ENCODE measurements around the gene ARHGAP20.

ARHGAP20 gene

DNA sequence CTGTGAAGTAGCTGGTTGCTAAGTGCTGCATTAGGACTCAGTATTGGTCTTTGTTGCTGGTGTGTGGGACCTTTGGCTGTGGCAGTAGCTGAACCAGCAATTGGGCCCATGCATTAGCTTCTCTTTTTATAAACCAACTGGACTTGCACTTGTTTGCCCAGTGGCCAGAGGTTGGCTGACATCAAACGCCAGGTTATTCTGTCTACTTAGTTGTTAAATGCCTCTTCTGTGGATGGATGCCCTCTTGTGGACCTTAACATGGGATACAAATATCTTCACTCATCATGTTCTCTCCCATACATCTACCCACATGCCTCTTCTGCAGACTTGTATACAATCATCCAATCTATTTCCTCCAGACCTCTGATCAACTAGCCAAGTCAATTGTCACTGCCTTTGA, 26.4 kb upstream of the ARHGAP20 start:
- Histone ChIP-seq H3K4me2 (no peak overlapping the region), H3K4me1 (no peaks in the 10 kb centered on the region), H3K27me3 (no peaks in the 10 kb centered on the region), H4K20me1 (no peaks in the 10 kb centered on the region), H3K27ac (no peak overlapping the region), H3K4me3 (no peak overlapping the region), H3K36me3 (no peaks in the 10 kb centered on the region), H3K9ac (no peak overlapping the region), H3K9me3 (no peaks in the 10 kb centered on the region)
- TF ChIP-seq Cebpa-rat (IDR thresholded peaks at IDR 0.05), result no peak

DNA sequence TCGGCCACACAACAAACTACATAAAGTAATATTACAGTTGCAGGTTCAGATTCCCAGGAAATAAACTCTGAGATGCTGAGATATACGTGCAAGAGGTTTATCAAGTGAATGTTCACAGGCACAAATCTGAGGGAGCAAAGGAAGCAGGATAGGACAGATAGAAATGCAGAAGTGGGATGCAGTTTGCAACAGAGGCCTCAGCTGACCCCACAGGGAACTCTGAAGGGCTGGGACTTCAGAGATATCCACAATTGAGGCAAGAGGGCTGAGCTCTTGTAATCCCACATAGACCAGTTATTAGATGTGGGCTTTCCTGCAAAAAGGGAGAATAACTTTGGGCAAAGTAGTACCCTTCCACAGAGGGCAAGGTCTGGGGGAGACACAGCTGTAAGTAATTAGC, 25.4 kb upstream of the ARHGAP20 start:
- Histone ChIP-seq H4K20me1 (no peaks in the 10 kb centered on the region), H3K27ac (no peak overlapping the region), H3K27me3 (no peaks in the 10 kb centered on the region), H3K4me2 (no peak overlapping the region), H3K4me3 (no peak overlapping the region), H3K9me3 (no peaks in the 10 kb centered on the region), H3K4me1 (no peaks in the 10 kb centered on the region), H3K9ac (no peak overlapping the region), H3K36me3 (no peaks in the 10 kb centered on the region)
- TF ChIP-seq Cebpa-rat (IDR thresholded peaks at IDR 0.05), result no peak

DNA sequence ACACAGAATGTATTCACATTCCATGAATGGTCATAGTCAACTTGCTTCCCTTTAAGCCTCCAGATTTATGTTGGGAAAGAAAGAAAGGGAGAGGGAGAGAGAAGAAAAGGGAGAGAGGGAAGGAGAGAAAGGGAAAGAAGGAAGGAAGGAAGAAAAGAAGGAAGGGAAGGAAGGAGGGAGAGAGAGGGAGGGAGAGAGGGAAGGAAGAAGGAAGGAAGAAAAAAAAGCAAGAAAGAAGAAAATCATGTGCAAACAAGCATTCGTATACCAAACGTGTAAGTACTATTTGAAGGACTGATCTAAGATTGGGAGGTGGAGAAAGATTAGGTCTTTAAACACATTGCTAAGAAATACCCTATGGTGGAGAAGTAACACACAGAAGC, 23.9 kb upstream of the ARHGAP20 start:
- TF ChIP-seq Cebpa-rat (IDR thresholded peaks at IDR 0.05), result no peak
- Histone ChIP-seq H3K9ac (no peak overlapping the region), H3K4me2 (no peak overlapping the region), H3K27me3 (no peaks in the 10 kb centered on the region), H3K9me3 (no peaks in the 10 kb centered on the region), H3K4me1 (no peaks in the 10 kb centered on the region), H4K20me1 (no peaks in the 10 kb centered on the region), H3K4me3 (no peak overlapping the region), H3K36me3 (no peaks in the 10 kb centered on the region), H3K27ac (no peak overlapping the region)

DNA sequence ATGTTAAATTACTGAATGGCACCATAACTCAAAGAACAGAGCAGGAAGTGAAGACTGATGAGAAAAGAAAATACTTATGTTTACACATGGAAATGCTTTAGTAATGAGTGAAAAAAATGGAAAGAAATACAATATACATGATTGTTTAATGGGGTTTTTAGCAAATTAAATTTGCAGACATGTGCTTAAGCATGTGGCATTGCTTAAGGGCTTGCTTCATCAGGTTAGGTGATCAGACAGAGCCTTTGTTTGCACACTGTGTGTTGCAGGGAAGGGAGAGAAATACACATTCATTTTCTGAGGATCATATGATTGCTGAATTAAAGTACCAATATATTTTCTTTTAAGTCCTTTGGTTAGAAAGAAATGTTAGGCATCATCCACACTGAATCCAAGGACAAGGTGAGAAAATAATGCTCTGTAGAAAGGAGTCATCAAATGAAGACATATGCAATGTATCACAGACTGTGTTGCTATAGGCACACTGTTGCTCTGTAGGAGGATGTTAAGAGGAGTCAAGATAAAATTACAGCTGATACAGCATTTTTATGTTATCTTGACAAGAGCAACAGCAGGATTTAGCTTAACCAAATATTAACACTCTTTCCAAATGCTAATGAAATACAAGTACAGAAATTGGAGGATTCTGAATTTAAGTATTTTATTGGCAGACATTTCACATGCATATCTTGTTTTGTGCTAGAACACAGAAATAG, 23.4 kb upstream of the ARHGAP20 start:
- no peak overlapping the region for H3K9ac ChIP-seq
- no peak overlapping the region for H3K4me2 ChIP-seq
- no peaks in the 10 kb centered on the region for H3K4me1 ChIP-seq
- H3K27me3 ChIP-seq, result no peaks in the 10 kb centered on the region
- no peak overlapping the region for H3K4me3 ChIP-seq
- H3K27ac ChIP-seq, result no peak overlapping the region
- H3K9me3 ChIP-seq, result no peaks in the 10 kb centered on the region
- no peaks in the 10 kb centered on the region for H3K36me3 ChIP-seq
- TF ChIP-seq Cebpa-rat (IDR thresholded peaks at IDR 0.05), result no peak
- H4K20me1 ChIP-seq, result no peaks in the 10 kb centered on the region

DNA sequence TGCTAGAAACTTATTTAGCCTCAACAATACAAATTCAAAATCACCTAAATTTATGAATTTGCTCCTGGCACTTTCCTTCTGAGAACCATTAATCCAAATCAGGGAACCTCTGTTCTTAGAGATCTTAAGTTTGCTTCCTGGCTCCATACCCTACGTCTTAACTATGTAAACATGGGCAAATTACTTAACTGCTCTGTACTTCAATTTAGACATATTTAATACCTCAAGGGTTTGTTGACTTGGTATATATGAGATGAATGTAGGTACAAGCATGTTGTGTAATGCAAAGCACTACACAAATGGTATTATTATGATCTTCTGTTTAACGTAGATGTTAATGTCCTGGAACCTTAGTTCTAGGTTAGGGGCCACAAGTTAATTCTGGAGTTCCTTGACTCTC, 22.6 kb upstream of the ARHGAP20 start:
- H3K27ac ChIP-seq, result no peak overlapping the region

DNA sequence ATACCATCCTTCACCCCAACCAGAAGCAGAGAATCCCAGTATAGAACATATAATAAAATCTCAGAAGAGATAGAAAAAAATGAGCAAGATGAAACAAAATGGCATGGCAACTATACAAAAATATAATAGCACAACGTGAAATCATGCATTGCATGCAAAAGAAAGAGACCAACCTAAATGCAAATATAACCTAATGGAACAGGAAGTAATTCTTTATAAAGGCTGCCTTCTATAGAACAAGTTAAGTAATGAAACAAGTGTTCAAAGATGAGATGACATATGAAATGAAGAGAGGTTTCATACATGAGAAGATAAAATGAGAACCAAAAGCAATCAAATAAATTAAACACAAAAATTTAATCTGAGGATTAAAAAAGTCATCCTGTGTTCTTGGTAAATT, 18.5 kb upstream of the ARHGAP20 start:
- Histone ChIP-seq H3K4me3 (no peak overlapping the region), H4K20me1 (no peaks in the 10 kb centered on the region), H3K36me3 (no peaks in the 10 kb centered on the region), H3K9ac (no peak overlapping the region), H3K9me3 (no peaks in the 10 kb centered on the region), H3K4me2 (no peak overlapping the region), H3K27ac (no peak overlapping the region), H3K27me3 (no peaks in the 10 kb centered on the region), H3K4me1 (no peaks in the 10 kb centered on the region)
- TF ChIP-seq Cebpa-rat (IDR thresholded peaks at IDR 0.05), result no peak

More for the DNA sequence above, 22.6 kb upstream of the ARHGAP20 start:
- no peaks in the 10 kb centered on the region for H3K4me1 ChIP-seq
- no peaks in the 10 kb centered on the region for H3K9me3 ChIP-seq
- no peak overlapping the region for H3K4me2 ChIP-seq
- H3K4me3 ChIP-seq, result no peak overlapping the region
- TF ChIP-seq Cebpa-rat (IDR thresholded peaks at IDR 0.05), result no peak
- no peaks in the 10 kb centered on the region for H4K20me1 ChIP-seq
- H3K36me3 ChIP-seq, result no peaks in the 10 kb centered on the region
- no peaks in the 10 kb centered on the region for H3K27me3 ChIP-seq
- no peak overlapping the region for H3K9ac ChIP-seq

DNA sequence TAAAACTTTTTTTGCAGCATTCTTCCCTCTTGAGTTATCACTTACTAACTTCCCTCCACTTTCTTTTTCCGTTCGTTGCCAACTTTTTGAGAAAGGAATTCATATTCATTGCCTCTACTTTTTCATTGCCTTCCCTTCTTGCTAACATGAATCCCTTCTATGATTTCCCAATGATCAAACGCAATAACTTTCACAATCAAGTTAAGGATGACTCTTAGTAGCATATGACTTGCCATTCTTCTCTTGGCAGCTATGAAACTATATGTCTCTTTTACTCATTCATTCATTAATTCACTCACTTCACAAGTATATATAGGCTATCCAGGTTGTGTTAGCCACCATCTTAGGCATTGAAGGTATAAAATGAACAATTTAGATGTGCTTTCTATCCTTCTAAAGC, 16.6 kb upstream of the ARHGAP20 start:
- H3K4me3 ChIP-seq, result no peak overlapping the region
- no peaks in the 10 kb centered on the region for H3K36me3 ChIP-seq
- no peaks in the 10 kb centered on the region for H3K4me1 ChIP-seq
- no peaks in the 10 kb centered on the region for H3K27me3 ChIP-seq
- no peaks in the 10 kb centered on the region for H3K9me3 ChIP-seq
- H3K27ac ChIP-seq, result no peak overlapping the region
- H3K9ac ChIP-seq, result no peak overlapping the region
- H4K20me1 ChIP-seq, result no peaks in the 10 kb centered on the region
- no peak overlapping the region for H3K4me2 ChIP-seq
- TF ChIP-seq Cebpa-rat (IDR thresholded peaks at IDR 0.05), result no peak

DNA sequence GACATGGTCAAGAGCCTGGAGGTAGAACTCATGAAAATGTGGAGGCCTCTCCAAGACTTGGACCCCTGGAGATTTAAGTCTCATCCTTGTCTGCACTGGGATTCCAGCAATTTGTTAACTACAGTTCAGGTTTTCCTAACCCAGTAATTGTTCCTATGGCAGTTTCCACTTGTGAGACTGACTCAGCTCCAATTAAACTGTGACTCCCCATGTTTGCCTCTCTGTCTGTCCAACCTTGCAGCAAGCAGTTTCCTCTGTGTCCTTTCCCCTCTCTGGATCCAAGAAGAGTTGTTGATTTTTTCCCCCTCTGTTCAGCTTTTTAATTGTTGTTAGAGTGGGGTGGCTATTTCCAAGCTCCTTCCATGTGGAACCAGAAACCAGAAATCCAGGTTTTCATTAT, 16.2 kb upstream of the ARHGAP20 start:
- no peaks in the 10 kb centered on the region for H3K36me3 ChIP-seq
- H3K4me2 ChIP-seq, result no peak overlapping the region
- no peak for TF ChIP-seq Cebpa-rat (IDR thresholded peaks at IDR 0.05)
- no peaks in the 10 kb centered on the region for H3K27me3 ChIP-seq
- H3K4me3 ChIP-seq, result no peak overlapping the region
- H3K4me1 ChIP-seq, result no peaks in the 10 kb centered on the region
- no peak overlapping the region for H3K27ac ChIP-seq
- no peak overlapping the region for H3K9ac ChIP-seq
- no peaks in the 10 kb centered on the region for H3K9me3 ChIP-seq
- H4K20me1 ChIP-seq, result no peaks in the 10 kb centered on the region

DNA sequence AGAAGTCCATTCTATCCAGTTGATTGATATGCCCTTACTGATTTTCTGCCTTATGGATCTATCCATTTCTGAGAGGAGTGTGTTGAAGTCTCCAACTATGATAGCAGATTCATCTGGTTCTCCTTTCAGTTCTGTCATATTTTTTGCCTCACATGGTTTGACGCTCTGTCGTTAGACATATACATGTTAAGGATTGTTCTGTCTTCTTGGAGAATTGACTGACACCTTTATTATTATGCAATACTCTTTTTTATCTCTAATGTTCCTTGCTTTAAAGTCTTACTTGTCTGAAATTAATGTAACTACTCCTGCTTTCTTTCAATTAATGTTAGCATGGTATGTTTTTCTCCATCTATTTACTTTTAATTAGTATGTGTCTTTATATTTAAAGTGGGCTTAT, 12.1 kb upstream of the ARHGAP20 start:
- Histone ChIP-seq H3K9me3 (no peaks in the 10 kb centered on the region), H4K20me1 (no peaks in the 10 kb centered on the region), H3K27me3 (no peaks in the 10 kb centered on the region), H3K9ac (no peak overlapping the region), H3K4me1 (no peaks in the 10 kb centered on the region), H3K27ac (no peak overlapping the region), H3K4me3 (no peak overlapping the region), H3K36me3 (no peaks in the 10 kb centered on the region), H3K4me2 (no peak overlapping the region)
- TF ChIP-seq Cebpa-rat (IDR thresholded peaks at IDR 0.05), result no peak

DNA sequence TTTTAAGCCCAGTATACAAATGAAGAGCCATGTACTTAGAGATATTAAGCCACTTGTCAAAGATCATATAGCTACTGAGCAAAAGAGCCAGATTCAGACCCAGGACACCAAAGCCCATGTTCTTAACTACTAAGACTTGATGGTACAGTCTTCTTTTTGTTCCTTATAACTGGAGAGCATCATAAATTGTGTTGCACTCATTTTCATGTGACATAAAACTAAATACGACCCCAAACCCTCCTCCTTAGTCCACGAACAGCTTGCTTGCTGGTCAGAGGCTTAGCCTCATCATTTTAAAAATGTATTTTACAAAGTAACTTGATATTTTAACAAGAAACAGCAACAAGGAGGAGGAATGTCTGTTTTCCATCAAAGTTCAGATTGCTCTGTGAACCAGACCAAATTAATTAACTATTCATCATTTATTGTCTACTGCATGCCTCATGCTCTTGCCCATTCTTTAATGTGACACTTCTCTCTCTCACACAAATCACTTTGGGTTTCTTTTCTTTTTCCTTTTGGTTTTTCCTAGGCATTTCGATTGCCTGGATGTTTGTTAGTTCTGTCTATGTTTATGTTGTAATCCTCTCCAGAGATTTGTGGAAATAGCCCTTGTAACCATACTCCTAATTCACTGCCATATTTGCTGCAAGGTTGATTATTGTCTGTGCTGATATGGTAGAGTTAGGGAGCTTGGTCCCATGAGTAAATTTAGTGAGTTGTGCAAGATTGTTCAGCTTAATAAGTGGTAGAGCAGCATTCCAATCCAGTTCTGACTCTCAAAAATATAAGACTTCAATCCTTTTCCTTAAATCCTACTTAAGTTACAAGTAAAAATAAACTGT, 8.4 kb upstream of the ARHGAP20 start:
- TF ChIP-seq Cebpa-rat (IDR thresholded peaks at IDR 0.05), result no peak
- no peak overlapping the region for H3K4me2 ChIP-seq
- H3K4me3 ChIP-seq, result no peak overlapping the region
- H3K9ac ChIP-seq, result no peak overlapping the region
- no peak overlapping the region for H3K27ac ChIP-seq
- H3K9me3 ChIP-seq, result 0 out of 2 replicates have a peak, but pooled peaks cover 7% of the 10 kb centered on the region
- no peaks in the 10 kb centered on the region for H3K36me3 ChIP-seq
- H3K27me3 ChIP-seq, result no peaks in the 10 kb centered on the region
- no peaks in the 10 kb centered on the region for H4K20me1 ChIP-seq
- no peaks in the 10 kb centered on the region for H3K4me1 ChIP-seq

Measured in BLaER1 (cell line).